H1 (cell line): ENCODE data around the gene ABCC10. TPM values are rescaled to one million over a fixed set of nuclear protein-coding genes. Genes with fewer than 3 reads are reported as not detected.

ENCODE experiments used
- CTCF ChIA-PET: fragments of 300-600 bp; sonication (Branson Sonifier 250); formaldehyde crosslinking; loops from one replicate; lab custom pipeline; 2021; ENCODE audit not compliant: partially characterized antibody; lab: Charles Lee
- POLR2A ChIA-PET: fragments of 300-600 bp; sonication (Branson Sonifier 250); formaldehyde crosslinking; loops from one replicate; lab custom pipeline; 2021; ENCODE audit warnings: inconsistent platforms; ENCODE audit not compliant: partially characterized antibody; lab: Charles Lee
- DNase-seq, 2 experiments: peaks; one replicate each; pipeline versions ENCODE4 v3.0.0 to v3.0.0-alpha.2; 2010 to 2022; ENCODE audit warnings: low spot score in 2 of 2, low read depth in 1 of 2, mixed read lengths in 1 of 2
- FAIRE-seq: peaks from 2 replicates; lab custom pipeline; 2011; peaks lifted over from hg19 to GRCh38; lab: Jason Lieb, UNC
- H2AFZ ChIP-seq: 2 replicates; pipeline ENCODE4 v1.8.1; 2012; ENCODE audit warnings: low read length, inconsistent platforms
- H2AK5ac ChIP-seq: 2 replicates; pipeline ENCODE4 v1.6.1; 2013; ENCODE audit warnings: low read depth, low read length
- H2BK120ac ChIP-seq: replicated peaks from 2 replicates; pipeline ENCODE3; 2013; ENCODE audit warnings: low read depth, low read length, inconsistent platforms
- H2BK12ac ChIP-seq: 2 replicates; pipeline ENCODE4 v1.6.1; 2013; ENCODE audit warnings: low read depth, low read length
- H2BK15ac ChIP-seq: 2 replicates; pipeline ENCODE4 v1.6.1; 2013; ENCODE audit warnings: low read length
- H2BK20ac ChIP-seq: 2 replicates; pipeline ENCODE4 v1.6.1; 2013; ENCODE audit warnings: low read length
- H2BK5ac ChIP-seq: 2 replicates; pipeline ENCODE4 v1.6.1; 2013; ENCODE audit warnings: low read depth, low read length
- H3K14ac ChIP-seq: 2 replicates; pipeline ENCODE4 v1.6.1; 2013; ENCODE audit warnings: inconsistent platforms; ENCODE audit not compliant: insufficient read length
- H3K18ac ChIP-seq: 2 replicates; pipeline ENCODE4 v1.6.1; 2013; ENCODE audit warnings: low read length; ENCODE audit errors: extremely low read depth
- H3K23ac ChIP-seq: 2 replicates; pipeline ENCODE4 v1.6.1; 2013; ENCODE audit warnings: inconsistent platforms; ENCODE audit not compliant: insufficient read length
- H3K23me2 ChIP-seq: 2 replicates; pipeline ENCODE4 v1.6.1; 2013; ENCODE audit warnings: low read depth, low read length
- H3K27ac ChIP-seq: 2 replicates; pipeline ENCODE4 v1.6.1; 2011; ENCODE audit warnings: low read depth, low read length, inconsistent platforms
- H3K27me3 ChIP-seq, 4 experiments: replicated peaks in 1 of 4; 1 replicate in 1 of 4; 2 replicates in 3 of 4; pipeline versions ENCODE4 v1.6.1 to v1.8.1; 2011 to 2013; ENCODE audit warnings: low read length in 3 of 4, mild to moderate bottlenecking in 3 of 4, inconsistent platforms in 2 of 4, mixed read lengths in 2 of 4, moderate library complexity in 1 of 4; ENCODE audit not compliant: control insufficient read depth in 3 of 4, insufficient read depth in 3 of 4; ENCODE audit errors: extremely low read depth in 1 of 4
- H3K36me3 ChIP-seq, 4 experiments: 2 replicates each; pipeline versions ENCODE4 v1.6.1 to v1.8.1; 2011 to 2013; ENCODE audit warnings: mild to moderate bottlenecking in 4 of 4, low read length in 3 of 4, moderate library complexity in 2 of 4, control low read depth in 1 of 4, inconsistent platforms in 1 of 4; ENCODE audit not compliant: insufficient read depth in 4 of 4, control insufficient read depth in 2 of 4
- H3K4ac ChIP-seq: replicated peaks from 2 replicates; pipeline ENCODE3; 2013; ENCODE audit warnings: low read length, low read depth, mixed read lengths, inconsistent platforms; ENCODE audit not compliant: insufficient read length
- H3K4me1 ChIP-seq, 4 experiments: replicated peaks in 1 of 4; 1 replicate in 1 of 4; 2 replicates in 3 of 4; pipeline versions ENCODE4 v1.6.1 to v1.8.1; 2011 to 2013; ENCODE audit warnings: low read length in 3 of 4, inconsistent platforms in 2 of 4, mixed read lengths in 1 of 4; ENCODE audit not compliant: insufficient read depth in 4 of 4, control insufficient read depth in 3 of 4
- H3K4me2 ChIP-seq, 2 experiments: 2 replicates each; pipeline versions ENCODE4 v1.6.1 to v1.8.1; 2011 to 2013; ENCODE audit warnings: low read depth in 2 of 2, low read length in 2 of 2, control low read depth in 1 of 2, inconsistent platforms in 1 of 2, mild to moderate bottlenecking in 1 of 2; ENCODE audit not compliant: insufficient read depth in 1 of 2
- H3K4me3 ChIP-seq, 4 experiments: fragments of 200-600, 300-600 bp in 1 of 4; sonication (generic), shearing (Covaris generic), sonication (Bioruptor Twin) in 1 of 4; 2 replicates each; pipeline versions ENCODE4 v1.5.1 to v1.8.1; 2011 to 2016; ENCODE audit warnings: low read length in 4 of 4, low read depth in 3 of 4, control low read depth in 2 of 4, inconsistent platforms in 2 of 4, mild to moderate bottlenecking in 2 of 4, mixed read lengths in 1 of 4, moderate library complexity in 1 of 4; ENCODE audit not compliant: insufficient read depth in 2 of 4; ENCODE audit errors: extremely low read depth in 1 of 4
- H3K56ac ChIP-seq: replicated peaks from 2 replicates; pipeline ENCODE3; 2013; ENCODE audit warnings: low read depth, mild to moderate bottlenecking, mixed read lengths, low read length, inconsistent platforms; ENCODE audit not compliant: insufficient read length
- H3K79me1 ChIP-seq: 2 replicates; pipeline ENCODE4 v1.6.1; 2013; ENCODE audit warnings: low read depth, low read length, control low read depth
- H3K79me2 ChIP-seq, 2 experiments: 2 replicates each; pipeline versions ENCODE4 v1.6.1 to v1.8.1; 2012 to 2013; ENCODE audit warnings: low read length in 2 of 2, mild to moderate bottlenecking in 2 of 2, inconsistent platforms in 1 of 2; ENCODE audit not compliant: insufficient read depth in 2 of 2, control insufficient read depth in 1 of 2
- H3K9ac ChIP-seq, 4 experiments: replicated peaks in 1 of 4; 1 replicate in 1 of 4; 2 replicates in 3 of 4; pipeline versions ENCODE4 v1.6.1 to v1.8.1; 2011 to 2013; ENCODE audit warnings: low read depth in 3 of 4, low read length in 3 of 4, control low read depth in 2 of 4, mild to moderate bottlenecking in 2 of 4, moderate library complexity in 2 of 4, inconsistent platforms in 1 of 4; ENCODE audit errors: extremely low read depth in 1 of 4
- H3K9me3 ChIP-seq, 2 experiments: 2 replicates each; pipeline versions ENCODE4 v1.6.1 to v1.8.1; 2012 to 2013; ENCODE audit warnings: mild to moderate bottlenecking in 2 of 2, moderate library complexity in 2 of 2, control low read depth in 1 of 2, inconsistent platforms in 1 of 2, low read depth in 1 of 2, low read length in 1 of 2, mixed read lengths in 1 of 2; ENCODE audit not compliant: insufficient read depth in 2 of 2
- H4K20me1 ChIP-seq, 2 experiments: replicated peaks in 1 of 2; 2 replicates each; pipeline versions ENCODE3 to v1.8.1; 2011 to 2013; ENCODE audit warnings: inconsistent platforms in 2 of 2, low read length in 2 of 2, mild to moderate bottlenecking in 1 of 2; ENCODE audit not compliant: insufficient read depth in 2 of 2, control insufficient read depth in 1 of 2
- H4K5ac ChIP-seq: 2 replicates; pipeline ENCODE4 v1.6.1; 2013; ENCODE audit warnings: low read length, low read depth, mixed read lengths, inconsistent platforms; ENCODE audit not compliant: insufficient read length
- H4K8ac ChIP-seq: 2 replicates; pipeline ENCODE4 v1.8.0; 2013; ENCODE audit warnings: mild to moderate bottlenecking, moderate library complexity, low read length, inconsistent platforms; ENCODE audit not compliant: insufficient read depth; ENCODE audit errors: extremely low read depth
- H4K91ac ChIP-seq: replicated peaks from 2 replicates; pipeline ENCODE3; 2013; ENCODE audit warnings: low read length, mixed read lengths, inconsistent platforms; ENCODE audit not compliant: insufficient read length
- EGR1 ChIP-seq: IDR thresholded peaks from 2 replicates; pipeline ENCODE4 v1.6.1; 2011; ENCODE audit warnings: low read depth, low read length, borderline replicate concordance
- KDM5A ChIP-seq: fragments of 200-600 bp; IDR thresholded peaks from 2 replicates; pipeline ENCODE4 v1.7.1; 2012; ENCODE audit warnings: mild to moderate bottlenecking, low read length, inconsistent platforms, mixed read lengths
- TBP ChIP-seq: IDR thresholded peaks from 2 replicates; pipeline ENCODE4 v1.6.1; 2011; ENCODE audit warnings: low read depth, low read length, improper control_type of control experiment
- WGBS, 2 experiments: shearing (Covaris generic) in 1 of 2; methylation state at CpG; one replicate each; pipeline versions ENCODE4 v1.1.6 to v1.1.7; 2013 to 2015; ENCODE audit warnings: low lambda C conversion rate in 2 of 2, mixed read lengths in 2 of 2, inconsistent platforms in 1 of 2, low coverage in 1 of 2, missing lambda C conversion rate in 1 of 2; ENCODE audit not compliant: insufficient replicate concordance in 2 of 2, insufficient coverage in 1 of 2, insufficient read length in 1 of 2; ENCODE audit errors: extremely low coverage in 1 of 2, missing lambda C conversion rate in 1 of 2; 5-methylcytosine and 5-hydroxymethylcytosine counted together
- polyA plus RNA-seq, 7 experiments: library from polyadenylated mRNA; depleted of rRNA in 3 of 7; stranded (reverse) in 5 of 7; unstranded in 2 of 7; fragments of >200 nt in 5 of 7; fragments of 200-250 nt in 2 of 7; gene quantifications; 1 replicate in 5 of 7; 2 replicates in 1 of 7; 4 replicates in 1 of 7; pipeline versions ENCODE4 v1.2.1 to v1.2.3, GENCODE V29; 2011 to 2013; ENCODE audit warnings: missing spikeins in 2 of 7, mixed read lengths in 2 of 7
- total RNA-seq: library from RNA; stranded (reverse); fragmentation: NEBNext Ultra II Directional; extraction: Animal tissue kit (Norgen Biotek cat#: 25700); gene quantifications from 2 replicates; pipeline ENCODE4 v1.2.1, GENCODE V29; 2021
- TF ChIP-seq, protein P1 (sequence below), 3 experiments: IDR thresholded peaks; 1 replicate in 2 of 3; 2 replicates in 1 of 3; pipeline versions ENCODE4 v1.5.1 to v1.6.1; 2011; ENCODE audit warnings: low read length in 3 of 3, mild to moderate bottlenecking in 3 of 3, inconsistent platforms in 2 of 3, low read depth in 1 of 3, moderate library complexity in 1 of 3; ENCODE audit not compliant: insufficient read depth in 1 of 3; ENCODE audit errors: control extremely low read depth in 1 of 3

Gene ABCC10
- total and polyA plus RNA-seq, 2 of the 8 experiments (the other 6 are each of a cell fraction or from before 2014, with no cell fraction given): 15.5 to 24.6 TPM

DNA sequence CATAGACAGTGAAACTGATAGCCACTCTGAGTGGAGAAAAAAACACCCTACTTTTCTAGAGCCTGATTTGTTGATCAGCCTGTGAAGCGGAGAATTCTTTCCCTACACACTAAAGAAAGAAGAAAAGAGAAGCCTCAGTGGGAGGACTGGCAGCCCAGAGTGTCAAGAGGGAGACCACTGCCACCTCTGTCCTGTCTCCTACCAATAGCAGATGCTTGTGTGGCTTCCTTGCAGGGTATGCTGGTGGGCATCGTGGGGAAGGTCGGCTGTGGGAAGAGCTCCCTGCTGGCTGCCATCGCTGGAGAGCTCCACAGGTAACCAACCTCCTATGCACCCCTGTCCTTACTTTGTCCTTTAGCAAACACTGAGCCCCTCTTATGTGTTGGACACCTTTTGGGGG is 10.4 kb downstream of the ABCC10 start:
- Histone ChIP-seq H3K14ac (no peak overlapping the region), H2BK5ac (no peak overlapping the region), H3K4me2 (no peak overlapping the region), H4K20me1 (peaks cover 0 to 2% of the 10 kb centered on the region in 2 experiments), H3K23ac (no peak overlapping the region), H3K79me2 (no peaks in the 10 kb centered on the region), H2BK15ac (no peak overlapping the region), H3K9ac (no peak overlapping the region), H3K79me1 (no peaks in the 10 kb centered on the region), H3K18ac (no peak overlapping the region), H3K27ac (no peak overlapping the region), H3K9me3 (no peaks in the 10 kb centered on the region), H2AFZ (no peak overlapping the region), H3K4ac (no peak overlapping the region), H2BK20ac (no peak overlapping the region), H3K27me3 (no peaks in the 10 kb centered on the region), H3K56ac (no peak overlapping the region), H3K4me1 (no peaks in the 10 kb centered on the region; a peak in 2 of 7 replicates), H2AK5ac (no peak overlapping the region), H3K4me3 (no peak overlapping the region), H4K91ac (no peak overlapping the region), H3K23me2 (no peaks in the 10 kb centered on the region), H3K36me3 (peaks cover 0 to 16% (median 3%) of the 10 kb centered on the region in 4 experiments; a peak in 4 of 8 replicates), H4K5ac (no peak overlapping the region), H2BK120ac (no peak overlapping the region), H2BK12ac (no peak overlapping the region), H4K8ac (no peak overlapping the region)
- CTCF ChIA-PET: interaction anchor here (0.7 to 6.7 kb wide), 7 partner anchors 10 to 68 kb away, joined by 3 to 46 read pairs (median 6); partner anchors contain the start of genes ABCC10 and DLK2
- FAIRE-seq (no peak), DNase-seq (no peak)
- POLR2A ChIA-PET: interaction anchor here (1.4 to 4.8 kb wide), 3 partner anchors 11 to 69 kb away, joined by 3 to 34 read pairs (median 4); no protein-coding TSS in a partner anchor
- WGBS, 2 experiments: 77% methylated on average over 4 of the region's 4 CpGs; no CpG with 5 or more reads in 1 of the 2 experiments
- TF ChIP-seq EGR1: no peak
- no peak for TF ChIP-seq TBP
- TF ChIP-seq KDM5A: no peak
- TF ChIP-seq, protein P1, sequence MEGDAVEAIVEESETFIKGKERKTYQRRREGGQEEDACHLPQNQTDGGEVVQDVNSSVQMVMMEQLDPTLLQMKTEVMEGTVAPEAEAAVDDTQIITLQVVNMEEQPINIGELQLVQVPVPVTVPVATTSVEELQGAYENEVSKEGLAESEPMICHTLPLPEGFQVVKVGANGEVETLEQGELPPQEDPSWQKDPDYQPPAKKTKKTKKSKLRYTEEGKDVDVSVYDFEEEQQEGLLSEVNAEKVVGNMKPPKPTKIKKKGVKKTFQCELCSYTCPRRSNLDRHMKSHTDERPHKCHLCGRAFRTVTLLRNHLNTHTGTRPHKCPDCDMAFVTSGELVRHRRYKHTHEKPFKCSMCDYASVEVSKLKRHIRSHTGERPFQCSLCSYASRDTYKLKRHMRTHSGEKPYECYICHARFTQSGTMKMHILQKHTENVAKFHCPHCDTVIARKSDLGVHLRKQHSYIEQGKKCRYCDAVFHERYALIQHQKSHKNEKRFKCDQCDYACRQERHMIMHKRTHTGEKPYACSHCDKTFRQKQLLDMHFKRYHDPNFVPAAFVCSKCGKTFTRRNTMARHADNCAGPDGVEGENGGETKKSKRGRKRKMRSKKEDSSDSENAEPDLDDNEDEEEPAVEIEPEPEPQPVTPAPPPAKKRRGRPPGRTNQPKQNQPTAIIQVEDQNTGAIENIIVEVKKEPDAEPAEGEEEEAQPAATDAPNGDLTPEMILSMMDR (IDR thresholded peaks at IDR 0.05; ENCODE audit: control extremely low read depth in 1 of 3, insufficient read depth in 1 of 3, low read depth in 1 of 3, low read length in 3 of 3): no peak
